Activated CD4-positive, alpha-beta T cell treated with anti-CD3 and anti-CD28 coated beads, Interleukin-2, amount 50 U/mL, for 24 hours (primary cell): ENCODE data around the gene EPHB2.
"Not testable (repeated sequence)": the region's sequence is repeated elsewhere in the genome, so short reads cannot be mapped to it uniquely, and the experiment has no call there.

ENCODE experiments used
- DNase-seq, 2 donors: peaks; one replicate each; pipeline ENCODE4 v3.0.0-alpha.2; 2020; ENCODE audit warnings: low read depth in 1 of 2, low spot score in 1 of 2

The EPHB2 gene

DNA sequence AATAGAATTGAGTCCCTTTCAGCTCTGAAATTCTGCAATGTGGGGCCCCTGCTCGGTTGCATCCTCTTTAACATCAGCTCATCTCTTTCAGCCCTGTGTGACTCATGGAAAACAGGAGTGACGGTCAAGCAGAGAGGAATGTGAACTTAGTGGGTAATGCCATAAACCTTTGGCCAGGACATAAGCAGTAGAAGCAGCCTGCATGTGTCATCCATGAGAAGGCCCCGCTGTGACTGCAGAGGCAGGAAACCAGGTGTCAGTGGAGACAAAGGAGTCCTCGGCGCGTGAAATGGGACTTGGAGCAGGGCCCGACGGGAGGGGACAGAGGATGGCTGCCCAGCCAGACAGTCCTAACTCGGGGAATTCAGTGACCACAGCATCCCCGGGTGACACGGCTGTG is 21.1 kb upstream of the EPHB2 start:
- no peak for DNase-seq

DNA sequence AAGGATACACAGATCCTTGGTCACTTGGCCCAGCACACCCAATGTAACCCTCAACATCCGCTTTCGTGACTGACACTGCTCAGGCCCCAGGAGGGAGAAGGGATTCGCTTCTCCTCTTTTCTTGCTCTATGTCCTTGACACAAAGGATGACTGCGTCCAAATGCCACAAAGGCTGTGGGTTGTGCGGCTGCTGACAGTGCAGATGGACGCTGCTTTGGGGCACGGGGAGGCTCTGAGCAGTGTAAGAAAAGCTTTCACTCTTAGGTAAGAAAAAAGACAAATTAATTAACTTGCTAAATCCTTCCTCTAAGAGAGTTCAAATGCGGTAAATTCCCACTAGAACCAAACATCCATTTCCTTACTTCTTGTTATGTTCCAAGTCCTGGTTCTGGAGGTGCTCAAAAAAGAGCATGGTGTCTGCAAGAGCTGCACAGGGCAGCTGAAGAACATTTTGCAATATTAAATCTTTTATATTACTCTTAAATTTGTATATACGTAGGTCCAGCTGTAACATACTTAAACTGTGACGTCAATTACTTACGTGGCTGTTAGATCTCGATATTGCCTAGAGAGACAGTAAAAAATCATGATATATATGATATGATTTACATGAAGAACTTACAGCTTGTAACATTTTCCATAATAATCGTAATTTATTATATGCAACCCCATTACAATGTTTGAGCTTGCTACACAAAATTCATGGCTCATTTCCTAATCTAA is 19.4 kb upstream of the EPHB2 start:
- DNase-seq, result no peak

DNA sequence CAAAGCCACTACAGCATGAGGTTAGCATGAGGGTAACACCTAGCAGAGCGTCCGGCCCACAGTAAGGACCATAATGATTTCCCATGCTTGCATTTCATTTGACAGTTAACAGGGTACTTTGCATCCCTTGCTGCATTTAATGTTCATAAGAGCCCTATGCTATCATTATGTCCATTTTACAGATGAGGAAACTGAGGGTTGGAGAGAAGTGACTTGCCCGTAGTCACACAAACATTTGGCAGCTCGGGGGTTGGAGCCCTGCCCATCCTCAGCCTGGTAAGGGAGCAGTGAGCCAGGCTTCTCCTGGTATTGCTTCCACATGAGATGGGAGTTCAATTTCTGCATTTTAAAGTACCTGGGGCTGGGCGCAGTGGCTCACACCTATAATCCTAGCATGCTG is 16.5 kb upstream of the EPHB2 start:
- no peak for DNase-seq

DNA sequence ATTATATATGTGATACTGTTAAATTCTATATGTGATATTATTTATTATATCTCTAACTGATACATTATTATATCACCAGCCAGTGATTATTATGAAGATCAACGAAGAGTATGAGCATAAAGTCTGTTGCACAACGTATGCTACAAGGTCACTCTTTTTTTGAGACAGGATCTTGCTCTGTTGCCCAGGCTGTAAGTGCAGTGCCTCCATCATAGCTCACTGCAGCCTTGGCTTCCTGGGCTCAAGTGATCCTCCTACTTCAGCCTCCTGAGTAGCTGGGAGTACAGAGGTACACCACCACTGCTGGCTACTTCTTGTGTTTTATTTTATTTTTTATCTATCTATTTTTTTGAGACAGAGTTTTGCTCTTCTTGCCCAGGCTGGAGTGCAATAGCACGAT is 14.0 kb upstream of the EPHB2 start:
- DNase-seq, result no peak

DNA sequence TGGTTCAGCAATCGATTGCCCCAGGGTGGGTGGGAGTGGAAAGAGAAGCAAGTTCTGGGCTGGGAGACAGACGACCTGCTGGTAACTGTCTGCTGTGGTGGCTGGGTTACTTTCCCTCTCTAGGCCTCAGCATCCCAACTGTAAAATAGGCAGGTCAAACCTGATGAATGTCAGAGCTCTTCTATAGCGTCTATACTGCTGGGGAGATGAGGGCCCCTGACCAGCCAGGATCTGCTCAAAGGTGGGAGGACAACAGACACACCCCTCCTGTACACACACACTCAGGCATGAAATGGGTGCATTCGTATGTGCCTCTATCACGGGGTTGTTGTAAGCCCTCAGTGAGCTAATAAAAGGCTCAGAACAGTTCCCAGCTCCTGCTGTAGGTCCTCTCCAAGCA is 12.7 kb upstream of the EPHB2 start:
- no peak for DNase-seq

DNA sequence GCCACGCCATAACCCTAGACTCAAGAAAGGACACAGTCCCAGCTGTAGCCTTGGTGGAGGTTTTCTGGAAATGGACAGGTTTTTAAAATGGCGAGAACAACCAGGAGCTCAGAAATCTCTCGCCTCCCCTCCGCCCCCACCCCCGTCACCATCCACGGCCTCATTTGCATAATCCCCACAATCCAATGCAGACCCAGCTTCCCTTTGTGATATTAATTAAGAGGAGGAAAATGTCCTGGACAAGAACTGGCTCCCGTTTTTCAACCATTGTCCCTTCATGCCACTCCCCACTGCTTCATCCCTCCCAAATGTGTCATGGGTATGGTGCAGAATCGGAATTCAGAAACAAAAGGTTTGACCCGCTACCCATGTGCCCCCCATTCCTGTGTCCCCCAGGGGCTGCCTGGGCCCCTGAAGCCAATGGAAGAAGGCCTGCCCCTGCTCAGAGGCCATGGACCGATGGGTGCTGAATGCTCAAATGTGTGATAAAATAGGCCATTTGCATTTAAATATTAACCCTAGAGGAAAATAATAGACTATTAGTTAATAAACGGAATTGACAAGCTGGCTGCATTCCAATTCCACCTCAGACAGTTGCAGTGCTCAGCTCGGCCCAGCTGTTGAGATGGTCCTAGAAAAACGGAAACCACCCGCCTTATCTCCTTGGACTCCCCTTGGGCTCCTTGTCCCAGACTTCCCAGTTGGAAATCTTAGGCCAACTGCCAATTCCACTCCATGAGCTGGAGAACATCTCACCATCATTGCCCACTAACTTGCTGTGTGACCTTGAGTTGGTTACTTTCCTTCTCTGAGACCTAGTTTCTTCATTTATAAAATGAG is 10.7 kb upstream of the EPHB2 start:
- DNase-seq, result no peak

DNA sequence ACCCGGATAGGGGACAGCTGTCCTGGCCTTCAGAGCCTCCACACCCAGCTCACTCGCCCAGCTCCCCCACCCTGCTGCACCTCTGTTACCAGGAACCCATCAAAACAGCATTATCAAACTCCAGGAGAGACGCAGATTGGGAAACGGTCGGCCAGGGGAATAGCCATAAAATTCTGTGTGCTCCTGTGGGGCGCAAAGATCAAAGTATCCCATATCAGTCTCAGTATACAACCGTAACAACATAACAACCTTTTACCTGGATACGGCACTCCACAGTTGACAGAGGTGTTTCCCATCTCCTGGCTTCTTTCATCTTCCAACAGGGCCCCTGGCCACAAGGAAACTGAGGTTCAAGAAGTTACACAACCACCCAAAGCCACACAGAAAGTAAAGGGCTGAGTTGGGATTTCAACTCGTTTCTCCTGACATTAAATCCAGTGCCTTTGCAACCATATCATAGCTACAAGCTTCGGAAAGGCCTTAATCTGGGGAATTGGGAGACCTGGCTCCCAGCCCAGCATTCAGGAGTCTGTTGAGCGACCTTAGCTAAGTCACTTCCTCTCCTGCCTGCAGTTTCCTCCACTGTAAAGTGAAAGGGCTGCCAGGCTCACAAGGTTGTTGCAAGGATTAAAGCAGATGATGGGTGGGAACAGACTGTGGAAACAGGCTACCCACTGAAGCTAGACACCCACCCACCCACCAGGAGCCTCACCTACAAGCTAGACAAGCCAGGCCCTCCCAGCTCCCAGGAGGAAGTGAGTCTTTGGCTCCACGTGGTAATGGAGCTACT is 8.1 kb upstream of the EPHB2 start:
- DNase-seq, result no peak

DNA sequence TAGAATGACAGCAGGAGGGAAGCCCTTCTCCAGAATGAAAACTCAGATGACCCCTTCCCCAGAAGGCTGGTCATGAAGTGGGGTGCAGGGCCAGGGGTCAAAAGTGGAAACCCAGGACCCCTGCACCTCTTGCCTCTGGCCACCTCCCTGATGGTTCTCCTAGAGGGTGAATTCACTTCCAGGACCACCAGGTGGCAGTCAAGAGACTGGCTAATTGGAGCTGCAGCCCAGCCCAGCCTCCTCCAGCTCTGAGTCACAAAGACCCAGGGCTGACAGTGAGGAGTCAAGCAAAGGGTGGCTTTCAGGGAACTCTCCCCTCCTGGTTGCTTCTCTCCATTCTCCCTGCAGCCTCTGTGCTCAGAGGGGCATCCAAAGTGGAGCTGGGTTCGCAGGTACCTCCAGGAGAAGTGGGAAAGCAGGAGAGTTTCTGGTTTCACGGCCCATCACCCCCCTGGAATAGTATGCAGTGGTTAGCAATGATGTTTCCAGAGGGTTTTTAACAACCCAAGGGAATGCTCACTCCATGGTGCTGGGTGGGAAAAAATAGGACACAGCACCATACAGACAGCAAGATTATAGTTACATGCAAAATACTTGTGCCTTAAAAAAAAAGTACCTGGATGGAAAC is 6.1 kb upstream of the EPHB2 start:
- peak; percentile 44 to 79 for DNase-seq

DNA sequence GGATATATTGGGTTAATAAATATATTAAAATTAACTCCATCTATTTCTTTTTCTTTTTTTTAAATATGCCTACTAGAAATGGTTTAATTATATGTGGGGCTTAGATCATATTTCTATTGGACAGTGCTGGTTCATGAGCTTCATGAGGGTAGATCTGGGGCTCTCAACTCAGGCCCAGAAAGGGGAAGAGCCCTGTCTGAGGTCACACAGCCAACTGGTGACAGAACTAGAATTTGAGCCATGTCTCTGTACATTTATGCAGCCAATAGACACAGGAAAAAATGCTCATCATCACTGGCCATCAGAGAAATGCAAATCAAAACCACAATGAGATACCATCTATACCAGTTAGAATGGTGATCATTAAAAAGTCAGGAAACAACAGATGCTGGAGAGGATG is 5.1 kb upstream of the EPHB2 start:
- DNase-seq, result no peak

DNA sequence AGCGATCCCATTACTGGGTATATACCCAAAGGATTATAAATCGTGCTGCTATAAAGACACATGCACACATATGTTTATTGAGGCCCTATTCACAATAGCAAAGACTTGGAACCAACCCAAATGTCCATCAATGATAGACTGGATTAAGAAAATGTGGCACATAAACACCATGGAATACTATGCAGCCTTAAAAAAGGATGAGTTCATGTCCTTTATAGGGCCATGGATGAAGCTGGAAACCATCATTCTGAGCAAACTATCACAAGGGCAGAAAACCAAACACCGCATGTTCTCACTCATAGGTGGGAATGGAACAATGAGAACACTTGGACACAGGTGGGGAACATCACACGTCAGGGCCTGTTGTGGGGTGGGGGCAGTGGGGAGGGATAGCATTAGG is 4.5 kb upstream of the EPHB2 start:
- not testable (repeated sequence) for DNase-seq

DNA sequence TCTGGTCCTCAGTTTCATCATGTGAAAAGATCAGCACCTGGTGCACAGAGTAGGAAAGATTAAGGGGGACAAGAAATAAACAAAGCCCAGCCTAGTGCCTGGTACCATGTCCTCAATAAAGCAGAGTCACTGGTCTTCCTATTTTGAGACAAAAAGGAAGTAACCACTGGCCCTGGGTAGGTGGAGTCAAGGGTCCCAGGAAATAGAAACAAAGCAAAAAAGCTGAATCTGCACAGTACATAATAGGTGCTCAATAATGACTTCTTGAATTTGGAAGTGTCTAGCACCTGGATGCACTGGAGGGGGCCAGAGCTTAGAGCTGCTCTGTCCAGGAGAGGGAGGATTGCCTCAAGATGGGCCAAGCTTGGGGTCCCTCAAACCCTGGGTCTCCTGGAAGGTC is 1.9 kb upstream of the EPHB2 start:
- DNase-seq, result no peak

DNA sequence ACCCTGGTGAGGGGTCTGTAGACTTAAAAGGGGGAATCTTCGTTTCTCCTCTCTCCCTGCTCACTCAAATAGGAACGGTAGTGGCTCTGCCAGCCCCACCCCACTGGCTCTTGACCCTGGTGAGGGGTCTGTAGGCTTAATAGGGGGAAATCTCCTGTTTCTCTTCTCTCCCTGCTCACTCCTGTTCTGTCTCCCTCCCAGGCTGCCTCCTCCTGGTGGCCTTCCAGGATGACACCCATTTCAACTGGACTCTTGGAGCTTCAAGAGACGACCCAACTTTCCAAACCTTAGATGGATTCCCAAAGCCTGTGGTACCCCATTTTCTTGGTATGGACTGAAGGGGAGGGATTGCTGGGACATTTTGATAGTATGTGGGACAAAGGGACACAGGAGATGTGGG is 1.4 kb upstream of the EPHB2 start:
- no peak for DNase-seq

DNA sequence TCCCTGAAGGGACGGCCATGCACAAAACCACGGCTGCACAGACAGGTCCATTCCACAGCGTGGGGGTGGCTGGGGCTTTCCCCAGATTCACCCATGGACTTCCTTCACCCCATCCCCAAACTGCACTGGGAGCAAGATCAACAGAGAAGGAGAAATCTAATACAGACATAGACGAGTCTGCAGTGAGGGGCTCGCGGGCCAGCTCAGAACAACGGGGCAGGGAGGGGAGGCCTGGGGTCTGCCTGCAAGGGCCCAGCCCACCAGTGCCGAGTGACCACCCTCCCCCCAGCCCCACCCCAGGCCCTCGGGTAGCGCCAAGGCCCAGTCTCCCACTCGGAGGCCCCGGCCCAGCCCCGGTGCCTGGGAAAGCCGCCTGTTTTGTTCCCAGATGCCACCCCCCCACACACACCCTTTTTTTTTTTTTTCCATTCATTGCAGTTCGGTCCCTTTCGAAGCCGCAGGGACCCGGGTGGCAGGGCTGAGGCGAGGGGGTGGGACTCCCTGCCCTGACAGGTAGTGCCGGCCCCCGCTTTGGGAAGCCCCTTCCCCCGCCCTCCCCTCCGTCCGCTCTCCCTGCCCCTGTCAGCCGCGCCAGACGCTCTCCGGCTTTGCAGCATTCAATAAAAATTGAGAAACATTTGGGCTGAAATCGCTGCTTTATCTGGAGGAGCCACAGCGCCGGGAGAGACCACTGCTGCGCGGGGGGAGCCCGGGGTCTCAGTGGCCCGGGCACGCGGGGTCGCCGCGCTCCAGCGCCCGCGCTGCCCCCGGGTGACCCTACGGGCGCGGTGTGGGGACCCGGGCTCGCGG is 543 bp upstream of the EPHB2 start:
- peak in 1 of 2 donors; percentile 6 for DNase-seq

DNA sequence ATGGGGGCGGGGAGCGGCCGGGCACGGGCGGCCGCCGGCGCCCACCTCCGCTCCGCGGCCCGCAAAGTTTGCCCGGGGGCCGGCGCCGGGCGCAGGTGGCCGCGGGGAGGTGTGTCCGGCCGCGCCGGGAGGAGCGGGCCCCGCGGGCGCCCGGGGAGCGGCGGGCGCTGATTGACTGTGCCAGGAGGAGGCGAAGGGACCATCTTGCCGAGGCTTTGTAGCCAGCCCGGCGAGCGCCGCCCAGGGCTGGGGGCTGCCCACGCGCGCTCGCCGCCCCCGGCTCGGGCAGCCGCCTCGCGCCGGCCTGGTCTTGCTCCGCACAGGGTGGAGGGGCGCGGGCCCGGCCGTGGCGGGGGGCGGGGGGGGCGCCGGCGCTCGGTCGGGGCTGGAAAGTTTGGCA is 432 bp downstream of the EPHB2 start:
- DNase-seq, result no peak

DNA sequence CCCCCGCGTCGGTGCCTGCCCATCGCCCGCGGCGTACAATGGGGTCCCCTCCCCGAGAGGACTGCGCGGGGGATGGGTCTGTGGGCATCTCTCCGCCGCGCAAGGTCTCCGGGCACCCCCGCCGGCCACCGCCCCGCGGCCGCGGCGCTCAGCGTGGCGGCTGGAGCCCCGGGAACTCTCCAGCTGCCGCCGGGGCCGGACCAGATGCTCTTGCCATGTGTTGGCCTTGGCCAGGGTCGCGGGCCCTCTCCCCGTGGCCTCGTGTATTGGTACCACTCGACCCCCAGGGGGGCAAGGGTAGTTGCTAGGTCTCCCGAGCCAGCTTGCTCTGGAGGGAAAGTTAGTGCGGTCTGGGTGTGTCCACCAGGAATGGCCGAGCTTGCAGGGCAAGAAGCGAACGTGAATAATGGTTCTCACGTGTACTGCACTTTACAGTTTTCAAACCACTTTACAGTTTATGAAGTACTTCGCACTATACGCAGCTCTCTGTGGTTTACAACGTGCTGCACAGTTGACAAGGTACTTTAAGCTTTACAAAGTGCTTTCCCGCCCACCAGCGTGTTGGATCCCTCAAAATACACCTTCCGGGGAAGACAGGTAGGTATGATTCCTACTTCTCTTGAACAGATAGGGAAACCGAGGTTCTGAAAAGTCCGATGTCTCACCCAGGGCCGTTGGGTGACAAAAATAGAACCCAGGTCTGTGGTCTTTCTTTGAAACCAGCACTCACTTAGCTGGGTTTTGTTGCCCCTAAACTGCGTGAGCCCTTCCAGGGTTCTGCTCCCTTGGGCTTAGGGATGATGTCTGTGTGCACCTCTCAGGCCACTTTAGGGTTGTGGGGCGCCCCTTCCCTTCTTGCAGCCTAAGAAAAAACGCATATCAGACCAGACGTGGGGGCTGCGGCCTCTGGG is 1.2 kb downstream of the EPHB2 start:
- no peak for DNase-seq

DNA sequence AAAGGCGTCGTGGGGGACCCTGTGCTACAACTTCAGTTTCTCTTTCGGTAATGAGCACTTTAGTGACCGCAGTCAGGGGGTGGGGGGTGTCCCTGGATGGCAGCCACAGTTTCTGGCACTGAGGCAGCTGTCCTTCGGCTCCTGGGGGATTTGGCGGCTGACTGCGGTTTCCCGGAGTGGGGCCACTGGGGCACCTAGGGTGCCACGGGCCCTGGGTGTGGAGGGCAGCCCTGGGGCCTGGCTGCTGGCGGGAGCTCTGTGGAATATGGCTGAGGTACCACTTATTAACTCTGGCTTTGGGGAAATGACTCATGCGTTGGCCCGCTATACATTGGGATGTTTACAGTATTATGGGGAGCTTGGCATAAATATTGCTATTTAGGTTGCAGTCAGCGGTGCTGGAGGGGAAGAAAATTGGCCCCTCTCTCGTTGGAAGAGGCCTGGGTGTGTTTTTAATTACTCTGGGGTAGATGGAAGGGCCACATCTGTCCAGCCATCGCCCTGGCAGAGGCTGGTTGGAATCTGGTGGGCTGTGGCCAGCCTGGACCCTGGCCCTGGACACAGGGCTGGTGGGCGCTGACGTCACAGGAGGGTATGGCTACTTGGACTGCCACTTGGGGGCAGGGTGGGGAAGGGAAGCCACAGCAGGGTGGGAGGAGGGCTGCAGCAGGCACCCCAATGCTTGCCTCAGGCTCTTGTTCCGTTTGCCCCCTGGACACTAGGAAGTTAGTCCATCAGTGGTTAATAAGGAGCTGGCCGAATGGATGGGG is 2.0 kb downstream of the EPHB2 start:
- peak in 1 of 2 donors; percentile 13 for DNase-seq

DNA sequence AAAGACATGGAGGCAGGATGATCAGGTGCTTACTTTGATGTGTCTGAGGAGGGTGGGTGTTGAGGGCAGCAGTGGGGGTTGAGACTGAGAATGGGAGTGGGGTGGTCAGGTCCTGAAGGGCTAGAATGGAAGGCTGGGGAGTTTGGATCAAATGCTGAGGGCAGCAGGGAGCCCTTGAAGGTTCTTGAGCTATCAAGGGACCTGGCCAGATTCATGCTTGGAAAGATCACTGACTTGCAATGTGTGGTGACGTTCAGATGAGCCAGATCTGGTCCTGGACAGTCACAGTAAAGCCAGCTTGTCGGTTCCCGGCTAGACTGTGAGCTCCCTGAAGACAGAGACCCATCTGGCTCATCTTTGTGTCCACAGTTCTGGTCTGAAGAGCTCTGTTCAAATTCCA is 3.8 kb downstream of the EPHB2 start:
- no peak for DNase-seq

DNA sequence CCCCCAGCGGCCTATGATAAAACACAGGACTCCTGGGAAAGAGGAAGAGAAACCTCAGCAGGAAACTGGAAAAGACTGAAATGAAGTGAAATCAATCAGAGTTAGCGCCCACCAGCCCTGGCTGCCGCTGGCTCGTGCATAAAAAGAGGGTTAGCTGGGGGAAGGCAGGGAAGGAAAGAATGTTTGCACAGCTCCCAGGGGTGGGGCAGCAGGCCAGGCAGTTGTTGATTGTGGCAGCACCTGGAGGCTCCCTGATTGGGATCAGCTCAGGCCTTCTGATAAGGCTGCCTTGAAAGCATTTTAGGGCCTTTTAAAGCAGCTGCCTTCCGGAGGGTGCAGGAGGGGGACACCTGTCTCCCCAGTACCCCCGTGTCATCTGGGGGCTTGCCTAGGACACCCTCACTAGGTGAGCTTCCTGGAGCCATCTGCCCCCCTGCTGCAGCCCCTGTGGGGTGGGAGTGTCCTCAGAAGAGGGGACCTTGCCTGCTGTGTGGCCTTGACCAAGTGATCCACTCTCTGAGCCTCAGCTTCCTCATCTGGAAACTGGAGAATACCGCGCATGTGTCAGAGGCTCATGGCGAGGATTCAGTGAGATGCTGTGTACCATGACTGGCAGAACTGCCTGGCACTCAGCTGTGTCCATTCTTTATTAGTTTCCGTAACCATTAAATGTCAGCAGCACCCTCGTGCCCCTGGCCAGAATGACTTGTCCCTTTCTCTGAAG is 6.6 kb downstream of the EPHB2 start:
- no peak for DNase-seq
